GM21423 (cell line): Measurements from ENCODE around the gene YIPF7.

Experiments used
- ATAC-seq: cut with Tn5 transposase; IDR thresholded peaks from one replicate; pipeline ENCODE4 v1.9.1; 2021; ENCODE audit warnings: mild to moderate bottlenecking, moderate library complexity; ENCODE audit not compliant: unreplicated experiment

Gene YIPF7

DNA sequence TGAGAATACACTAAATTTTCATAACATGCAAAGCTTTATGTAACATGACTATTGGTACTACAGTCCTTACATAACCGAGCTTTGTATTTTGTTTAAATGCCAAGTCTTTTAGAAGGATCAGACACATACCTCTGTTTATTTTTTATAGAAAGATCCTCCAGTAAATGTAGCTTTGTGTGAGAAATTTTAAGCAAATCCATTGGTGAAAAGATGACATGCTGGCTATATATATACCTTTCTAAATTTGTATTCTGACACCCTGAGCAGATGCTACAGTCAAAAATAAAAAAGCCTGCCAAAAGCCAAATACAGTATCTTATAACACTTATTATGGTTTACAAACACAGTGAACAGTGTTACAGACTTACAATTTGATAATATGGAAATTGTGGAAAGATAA is at the start of gene YIPF7:
TSS of gene YIPF7 (minus strand) at position 201 of the 400 bp plus-strand sequence. CDS start 1,525 bp downstream, outside the sequence.
- no peak for ATAC-seq

DNA sequence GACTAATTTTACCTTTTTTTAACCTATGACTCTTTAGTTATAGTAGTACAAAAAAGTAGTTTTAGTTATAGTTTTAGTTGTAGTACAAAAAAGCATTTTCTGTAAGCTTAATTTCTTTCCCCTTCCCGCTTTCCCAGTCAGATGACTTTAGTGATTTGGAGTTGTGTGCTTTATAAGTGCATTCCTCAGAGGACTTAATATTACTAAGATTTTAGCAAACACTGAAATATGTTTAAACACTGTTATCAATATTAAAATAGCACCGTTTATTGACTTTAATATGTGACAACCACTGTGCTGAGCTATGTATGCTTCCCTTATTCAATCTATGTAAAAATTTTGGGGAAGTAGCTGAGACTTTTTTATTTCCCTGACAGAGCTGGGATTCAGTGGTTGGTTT is 49.6 kb upstream of the YIPF7 start:
- ATAC-seq: no peak

DNA sequence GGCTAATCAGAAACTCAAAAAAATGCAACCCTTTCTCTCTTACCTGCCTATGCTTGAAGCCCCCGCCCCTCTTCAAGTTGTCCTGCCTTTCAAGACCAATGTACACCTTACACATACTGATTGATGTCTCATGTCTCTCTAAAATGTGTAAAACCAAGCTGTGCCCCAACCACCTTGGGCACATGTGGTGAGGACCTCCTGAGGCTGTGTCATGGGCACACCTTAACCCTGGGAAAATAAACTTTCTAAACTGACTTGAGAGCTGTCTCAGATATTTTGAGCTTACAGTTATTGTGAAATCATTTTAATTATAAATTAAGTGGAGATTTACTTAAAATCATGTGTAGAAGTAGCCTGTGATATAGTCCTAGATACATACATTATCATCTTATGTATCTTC is 49.0 kb upstream of the YIPF7 start:
- no peak for ATAC-seq

DNA sequence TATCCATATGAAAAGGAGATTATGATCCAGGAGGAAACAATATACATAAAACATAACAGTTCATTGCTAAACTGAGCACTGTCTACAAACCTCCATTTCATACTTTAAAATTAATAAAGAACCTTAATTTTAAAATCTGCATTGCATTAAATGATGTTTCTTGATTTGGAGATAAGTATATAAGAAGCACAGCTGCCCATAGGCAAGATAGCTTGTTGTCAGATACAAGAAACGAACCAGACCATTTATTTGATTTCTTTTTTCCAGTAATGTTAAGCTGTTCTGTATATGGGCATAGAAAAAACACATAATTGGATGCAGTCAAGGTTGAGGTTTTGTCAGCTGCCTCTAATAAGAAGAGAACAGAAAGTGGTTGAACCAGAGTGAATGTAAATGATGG is 33.2 kb upstream of the YIPF7 start:
- ATAC-seq: no peak

DNA sequence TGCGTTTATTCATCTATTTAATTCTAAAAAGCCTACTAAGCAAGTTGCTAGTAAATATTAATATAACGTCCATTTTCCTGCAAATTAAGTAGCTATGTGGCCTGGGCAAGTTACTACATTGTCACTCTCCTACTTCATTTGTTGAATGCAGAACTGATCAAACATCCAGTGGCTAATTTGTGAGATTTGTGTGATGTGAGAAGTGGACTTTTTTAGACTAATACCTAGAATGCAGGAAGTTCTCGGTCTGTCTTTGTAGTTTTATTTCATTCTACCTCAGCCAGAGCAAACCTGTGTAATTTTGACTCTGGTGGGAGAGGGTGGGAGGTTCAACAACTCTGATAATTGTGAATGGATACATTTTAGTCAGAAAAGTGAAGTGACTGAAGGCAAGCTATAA is 27.6 kb upstream of the YIPF7 start:
- ATAC-seq: no peak

DNA sequence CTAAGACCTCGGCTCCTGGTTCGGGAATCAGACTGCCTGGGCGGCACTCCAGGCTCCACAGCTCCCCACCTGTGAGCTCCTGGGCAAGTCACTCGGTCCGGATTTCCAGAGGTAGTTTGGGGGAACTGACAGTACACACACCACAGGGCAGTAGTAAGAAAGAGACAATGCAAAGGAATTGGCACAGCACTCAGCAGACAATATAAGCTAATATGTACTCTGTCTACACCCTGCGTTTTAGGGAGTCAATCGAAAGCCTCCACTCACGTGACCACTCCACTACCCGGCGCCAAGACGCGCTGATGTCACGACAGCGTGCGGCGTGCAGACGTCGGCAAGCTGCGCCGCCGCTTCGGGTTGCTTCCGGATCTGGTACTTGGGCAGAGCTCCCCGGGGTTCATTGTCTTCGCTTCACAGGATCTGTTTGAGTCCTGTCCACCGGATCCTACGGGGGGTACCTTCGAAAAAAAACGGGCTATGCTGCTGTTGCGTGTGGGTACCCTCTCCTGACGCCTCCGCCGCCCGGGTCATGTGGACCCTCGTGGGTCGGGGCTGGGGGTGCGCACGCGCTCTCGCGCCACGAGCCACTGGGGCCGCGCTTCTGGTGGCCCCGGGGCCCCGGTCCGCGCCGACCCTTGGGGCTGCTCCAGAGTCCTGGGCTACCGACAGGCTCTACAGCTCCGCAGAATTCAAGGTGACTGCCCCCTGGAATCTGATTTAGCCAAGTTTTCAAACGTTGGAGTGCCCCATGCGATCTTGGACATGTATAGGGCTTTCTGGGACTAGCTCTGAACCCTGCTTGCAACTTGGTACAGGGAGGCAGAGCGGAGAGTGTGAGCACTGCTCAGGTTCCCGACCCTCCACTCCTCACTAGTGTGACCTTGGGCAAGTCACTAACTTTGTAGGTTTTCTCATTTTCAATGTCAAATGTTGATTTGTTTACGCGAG is 26.9 kb upstream of the YIPF7 start, which contains the start of gene GUF1:
TSS of gene GUF1 (plus strand) at position 327 of the 948 bp plus-strand sequence. CDS start at position 530, 203 bp downstream.
- ATAC-seq: peak; percentile 96

DNA sequence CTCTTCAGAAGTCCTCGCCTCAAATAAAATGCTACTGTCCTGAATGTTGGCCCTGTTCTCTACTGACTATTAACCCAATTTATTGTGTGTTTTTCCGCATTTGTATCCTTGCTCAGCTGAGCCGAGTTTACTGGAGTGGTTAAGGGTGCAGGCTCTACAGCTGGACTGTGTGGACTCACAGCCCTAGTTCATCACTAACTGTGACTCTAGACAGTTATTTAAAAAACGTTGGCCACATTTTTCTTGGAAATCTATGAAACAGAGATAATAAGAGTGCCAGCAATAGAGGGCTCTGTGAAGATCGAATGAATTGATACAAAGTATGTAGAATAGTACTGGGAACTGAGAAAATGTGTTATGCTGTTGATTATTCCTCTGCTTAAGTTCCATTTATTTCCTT is 23.9 kb upstream of the YIPF7 start:
- ATAC-seq: no peak

DNA sequence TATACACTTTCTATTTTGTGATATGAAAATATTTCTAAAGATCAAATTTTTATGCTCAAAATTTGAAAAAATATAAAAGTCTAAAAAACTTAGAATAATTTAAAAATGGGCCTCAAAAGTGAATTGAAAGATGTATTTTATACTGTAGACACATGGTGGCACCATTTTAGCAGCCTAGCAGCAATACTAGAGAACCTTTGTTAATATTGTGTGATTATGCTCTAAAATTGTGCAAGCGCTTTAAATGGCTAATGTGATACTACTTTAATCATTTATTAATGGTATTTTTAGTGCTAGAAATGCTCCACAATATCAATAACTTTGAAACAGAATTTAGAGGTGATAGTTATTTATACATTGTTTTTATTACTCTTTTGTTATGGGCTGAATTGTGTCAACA is 23.0 kb upstream of the YIPF7 start:
- ATAC-seq: no peak

DNA sequence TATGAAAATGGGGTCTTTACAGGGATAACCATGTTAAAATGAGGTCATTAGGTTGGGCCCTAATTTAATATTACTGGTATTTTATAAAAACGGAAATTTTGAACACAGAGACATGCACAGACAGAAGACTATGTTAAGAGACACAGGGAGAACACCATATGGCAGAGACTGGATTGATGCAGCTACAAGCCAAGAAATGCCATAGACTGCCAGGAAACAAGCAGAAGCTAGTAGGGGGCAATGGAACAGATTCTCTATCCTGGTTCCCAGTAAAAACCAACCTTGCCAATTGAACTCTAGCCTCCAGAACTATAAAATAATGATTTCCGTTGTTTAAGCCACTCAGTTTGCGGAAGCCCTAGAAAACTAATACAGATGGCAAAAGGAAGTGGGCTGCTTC is 20.2 kb upstream of the YIPF7 start:
- no peak for ATAC-seq

DNA sequence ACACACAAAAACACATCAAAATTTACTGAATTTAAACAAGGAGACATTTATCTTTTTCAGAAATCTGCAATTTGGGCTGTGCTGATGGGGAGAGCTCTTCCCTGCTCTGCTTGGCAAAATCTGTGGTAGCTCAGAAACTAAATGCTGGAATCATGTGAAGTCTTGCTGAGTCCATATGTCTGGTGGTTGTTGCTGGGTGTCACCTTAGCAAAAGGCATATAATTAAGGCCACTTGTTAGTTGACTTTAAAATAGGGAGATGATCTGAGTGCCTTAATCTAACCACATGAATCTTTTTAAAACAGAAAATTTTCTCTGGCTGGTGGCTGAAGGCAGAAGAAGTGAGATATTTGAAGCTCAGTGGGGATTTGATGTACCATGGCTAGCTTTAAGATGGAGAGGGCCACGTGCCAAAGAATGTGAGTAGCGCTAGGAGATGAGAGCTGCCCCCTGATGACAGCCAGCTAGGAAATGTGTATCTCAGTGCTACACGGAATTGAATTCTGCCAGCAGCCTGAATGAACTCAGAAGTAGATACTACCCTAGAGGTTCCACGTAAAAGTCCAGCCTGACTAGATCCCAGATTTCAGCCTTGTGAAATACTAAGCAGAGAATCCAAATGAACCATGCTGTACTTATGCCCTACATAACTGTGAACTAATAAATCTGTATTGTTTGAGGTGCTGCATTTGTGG is 19.2 kb upstream of the YIPF7 start:
- no peak for ATAC-seq

DNA sequence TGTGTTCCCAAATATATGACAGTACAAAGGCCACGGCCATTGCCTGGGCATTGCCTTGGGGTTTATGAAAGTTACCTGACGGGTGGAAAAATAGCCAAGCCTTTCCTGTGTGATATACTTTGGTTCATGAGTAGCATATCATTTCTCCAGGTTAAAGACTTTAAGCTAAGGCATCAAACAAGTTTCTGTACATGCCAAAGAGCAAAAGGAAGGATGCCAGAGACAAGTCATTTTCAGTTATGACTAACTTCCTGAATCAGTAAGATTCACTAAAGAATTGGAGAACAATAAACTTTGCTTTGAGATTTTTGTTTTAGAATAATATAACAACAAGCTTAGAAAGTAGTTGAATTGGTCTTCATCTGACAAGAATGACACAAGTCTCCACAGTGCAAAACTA is 17.1 kb upstream of the YIPF7 start:
- no peak for ATAC-seq

DNA sequence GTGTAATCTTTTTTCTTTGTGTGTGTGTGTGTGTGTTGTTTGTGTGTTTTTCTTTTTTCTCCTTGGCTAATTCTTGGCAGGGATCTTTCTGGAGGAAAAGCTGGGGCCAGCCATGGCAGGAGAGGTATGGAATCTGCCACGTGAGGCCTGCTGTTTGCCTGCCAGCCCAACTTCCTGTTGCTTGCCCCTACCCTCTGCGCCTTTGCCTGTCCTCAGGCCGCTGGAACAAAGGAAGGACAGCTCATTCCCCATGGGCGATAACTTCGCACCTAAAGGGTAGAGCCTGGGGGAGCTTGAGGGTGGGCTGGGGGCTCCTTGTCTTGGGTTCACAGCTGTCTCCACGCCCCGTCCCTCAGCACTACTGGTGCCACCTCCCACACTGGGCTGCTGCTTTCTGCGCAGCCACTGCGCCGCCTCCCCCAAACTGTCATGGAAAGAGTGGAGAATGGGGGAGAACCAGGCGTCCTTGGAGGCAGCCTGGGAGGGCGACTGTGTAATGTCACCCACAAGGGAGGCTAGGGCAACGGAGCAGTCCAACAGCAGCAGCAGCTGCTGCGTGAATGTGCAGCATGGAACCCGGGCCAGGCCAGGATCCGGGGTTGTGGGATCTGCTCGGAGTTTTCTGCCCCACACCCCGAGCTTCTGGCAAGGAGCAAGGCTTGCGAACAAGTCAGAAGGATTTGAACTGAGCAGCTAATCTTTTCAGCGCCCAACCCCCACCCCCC is 12.3 kb upstream of the YIPF7 start:
- no peak for ATAC-seq

DNA sequence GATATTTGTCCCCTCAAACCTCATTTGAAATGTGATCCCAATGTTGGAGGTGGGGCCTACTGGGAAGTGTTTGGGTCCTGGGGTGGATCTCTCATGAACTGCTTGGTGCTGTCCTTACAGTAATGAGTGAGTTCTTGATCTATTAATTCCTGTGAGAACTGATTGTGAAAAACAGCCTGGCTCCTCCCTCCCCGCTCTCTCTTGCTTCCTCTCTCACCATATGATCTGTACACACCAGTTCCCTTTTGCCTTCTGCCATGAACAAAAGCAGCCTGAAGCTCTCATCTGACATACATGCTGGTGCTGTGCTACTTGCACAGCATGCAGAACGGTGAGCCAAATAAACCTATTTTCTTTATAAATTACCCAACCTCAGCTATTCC is 11.2 kb upstream of the YIPF7 start:
- ATAC-seq: no peak

DNA sequence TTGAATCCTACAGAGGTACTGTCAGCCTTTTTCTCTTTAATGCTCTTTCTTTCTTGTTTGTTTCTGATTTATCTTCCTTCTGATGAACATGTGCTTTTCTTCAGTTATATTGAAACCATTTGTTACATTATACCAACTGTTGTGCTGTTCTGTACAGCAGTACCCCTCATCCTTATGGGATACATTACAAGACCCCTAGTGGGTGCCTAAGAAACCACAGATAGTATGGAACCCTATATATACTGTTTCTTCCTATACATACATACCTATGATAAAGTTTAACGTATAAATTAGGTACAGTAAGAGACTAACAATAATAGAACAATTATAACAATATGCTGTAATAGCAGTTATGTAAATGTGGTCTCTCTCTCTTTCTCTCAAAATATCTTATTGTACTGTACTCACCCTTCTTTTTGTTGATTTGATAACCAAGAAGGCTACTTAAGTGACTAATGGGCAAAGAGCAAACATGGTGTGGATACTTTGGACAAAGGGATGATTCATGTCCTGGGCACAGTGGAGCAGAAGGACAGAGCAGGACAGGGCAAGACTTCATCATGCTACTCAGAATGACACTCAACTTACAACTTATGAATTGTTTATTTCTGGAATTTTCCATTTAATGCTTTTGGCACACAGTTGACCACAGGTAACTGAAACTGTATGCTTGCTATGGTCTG is 10.7 kb upstream of the YIPF7 start:
- ATAC-seq: no peak

DNA sequence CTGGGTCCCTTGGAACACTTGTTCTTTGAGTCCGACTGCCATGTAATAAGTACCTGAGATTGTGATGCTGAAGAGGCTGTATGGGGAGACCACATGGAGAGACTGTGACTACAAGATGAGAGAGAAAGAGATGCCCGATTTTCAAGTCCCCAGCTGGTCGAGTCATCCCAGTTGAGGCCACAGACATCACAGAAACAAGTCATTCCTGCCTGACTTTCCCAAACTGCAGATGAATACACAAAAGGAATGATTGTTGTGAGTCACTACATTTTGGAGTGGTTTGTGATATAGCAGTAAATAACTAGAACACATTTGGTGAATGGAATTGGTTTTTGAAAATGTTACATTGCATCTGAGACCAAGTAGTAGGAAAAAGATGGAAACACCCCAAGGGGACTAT is 9.0 kb upstream of the YIPF7 start:
- no peak for ATAC-seq

DNA sequence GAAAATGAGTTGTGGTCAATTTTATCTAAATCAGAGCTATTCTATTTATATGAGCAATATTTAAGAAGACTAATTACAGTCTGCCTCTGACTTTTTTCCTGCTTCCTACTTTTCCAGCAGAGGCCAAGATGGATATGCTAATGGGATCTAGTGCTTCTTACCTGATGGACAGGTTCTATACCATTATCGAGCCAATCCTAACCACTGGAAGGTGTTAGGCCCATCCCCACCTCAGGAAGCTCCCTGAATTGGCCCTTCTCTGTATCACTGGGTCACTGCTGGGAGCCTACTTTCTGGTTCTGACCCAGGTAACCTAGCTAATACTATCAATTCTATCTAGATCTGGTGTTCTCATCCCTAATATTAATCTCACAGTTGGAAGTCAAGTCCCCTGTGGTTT is 577 bp upstream of the YIPF7 start:
- no peak for ATAC-seq

DNA sequence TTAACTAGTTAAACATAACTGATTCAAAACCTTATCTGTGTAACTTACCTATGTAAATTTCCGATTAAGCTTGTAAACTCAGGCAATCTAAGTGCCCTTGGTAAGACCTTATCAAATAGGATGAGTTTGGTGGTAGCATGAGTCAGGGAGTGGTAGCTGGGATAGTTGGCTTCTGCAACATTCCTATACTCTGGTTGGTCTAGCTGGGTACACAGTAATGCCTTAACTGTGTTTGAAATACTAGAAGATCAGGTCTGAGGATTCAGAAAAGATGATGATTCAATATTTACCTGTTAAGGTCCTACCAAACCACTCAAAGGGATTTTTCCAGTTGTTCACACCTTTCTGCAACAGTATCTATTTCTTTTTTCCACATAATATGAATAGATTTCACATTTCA is 5.3 kb downstream of the YIPF7 start:
- no peak for ATAC-seq

DNA sequence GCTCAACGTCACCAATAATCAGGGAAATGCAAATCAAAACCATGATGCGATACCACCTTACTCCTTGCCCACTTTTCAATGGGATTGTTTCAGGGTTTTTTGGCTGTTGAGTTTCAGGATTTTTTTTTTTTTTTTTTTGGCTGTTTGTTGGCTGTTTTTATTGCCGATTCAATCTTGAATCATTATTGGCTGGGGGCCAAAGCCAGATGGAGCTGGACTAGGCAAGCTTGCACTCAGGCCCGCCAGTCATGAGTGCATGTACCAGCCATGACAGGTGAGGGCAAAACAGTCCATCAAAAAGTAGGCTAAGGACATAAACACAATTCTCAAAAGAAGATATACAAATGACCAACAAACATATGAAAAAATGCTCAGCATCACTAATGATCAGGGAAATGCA is 13.3 kb downstream of the YIPF7 start:
- ATAC-seq: no peak

DNA sequence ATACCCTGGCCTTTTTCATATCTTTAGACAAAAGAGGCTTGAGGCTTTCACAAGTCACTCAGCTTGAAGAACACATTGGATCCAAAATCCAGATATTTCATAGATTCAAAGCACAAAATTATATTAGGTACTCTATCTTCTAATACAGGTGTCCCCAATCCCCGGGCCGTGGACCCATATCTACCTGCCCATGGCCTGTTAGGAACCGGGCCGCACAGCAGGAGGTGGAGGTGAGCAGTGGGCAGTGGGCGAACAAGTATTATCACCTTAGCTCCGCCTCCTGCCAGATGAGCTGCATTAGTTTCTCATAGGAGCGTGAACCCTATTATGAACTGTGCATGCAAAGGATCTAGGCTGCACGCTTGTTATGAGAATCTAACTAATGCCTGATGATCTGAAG is 18.7 kb downstream of the YIPF7 start:
- ATAC-seq: no peak

DNA sequence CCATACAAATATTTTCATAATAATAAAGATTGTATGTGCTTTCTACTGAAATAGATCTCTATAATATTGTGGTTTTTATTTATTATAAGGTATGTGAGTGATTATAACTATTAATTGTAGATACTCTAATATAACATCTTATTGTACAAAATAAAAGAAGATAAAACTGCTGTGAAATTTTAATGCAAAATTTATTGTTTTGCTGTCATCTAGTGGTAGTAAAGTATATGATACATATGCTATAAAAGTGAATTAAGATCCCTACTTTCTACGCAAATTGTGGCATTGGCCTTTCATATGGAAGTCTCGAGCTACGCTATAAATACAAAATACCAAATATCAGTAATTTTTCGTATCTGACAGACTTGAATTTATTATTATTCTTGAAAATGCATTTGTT is 19.3 kb downstream of the YIPF7 start:
- no peak for ATAC-seq

DNA sequence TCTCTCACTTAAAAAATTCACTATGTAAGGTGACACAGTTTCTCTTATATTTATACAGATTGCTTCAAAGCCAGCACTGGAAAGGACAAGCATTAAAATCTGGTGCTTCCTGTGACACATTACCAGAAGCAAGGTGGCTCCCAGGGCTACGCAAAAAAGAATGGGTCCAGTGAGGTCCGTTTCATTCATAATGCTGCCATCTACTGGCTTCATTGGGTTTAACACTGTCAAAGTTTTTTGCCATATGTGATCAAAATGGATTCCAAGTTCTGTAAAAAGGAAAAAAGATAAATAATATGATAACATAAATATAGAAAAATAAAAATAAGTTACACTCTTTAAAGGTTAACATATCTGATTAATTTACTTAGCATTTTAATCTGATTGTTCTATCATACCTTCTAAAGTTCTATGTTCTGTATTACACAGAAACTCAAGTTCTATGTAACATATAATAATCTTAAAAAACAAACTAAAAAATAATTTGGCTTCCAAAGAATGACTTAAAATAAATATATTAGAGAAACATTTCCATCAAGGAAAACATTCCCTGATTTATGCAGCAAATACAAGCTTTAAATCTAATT is 22.1 kb downstream of the YIPF7 start:
- ATAC-seq: peak; percentile 98
